22Rv1 (cell line): Measurements from ENCODE around the gene LCMT1.

Source experiments
- CTCF ChIP-seq: fragments of 450-650 bp; IDR thresholded peaks from 2 replicates; pipeline ENCODE4 v1.5.1; 2017; ENCODE audit warnings: mild to moderate bottlenecking
- ZFX ChIP-seq: fragments of 450-650 bp; IDR thresholded peaks from 2 replicates; pipeline ENCODE4 v1.6.1; 2017; ENCODE audit warnings: antibody characterized with exemption, borderline replicate concordance

- TF ChIP-seq CTCF (no peak), ZFX (no peak)
Measured at GRCh38 chr16:25107466-25107792, 4.1 kb upstream of the LCMT1 start.
